K562 (cell line): ENCODE measurements around the gene MRPL28. TPM values are rescaled to one million over a fixed set of nuclear protein-coding genes. Genes with fewer than 3 reads are reported as not detected.
A peak's percentile ranks its signal among the peaks of the same experiment; 100 is the strongest.

Experiments
- BRD4 ChIP-seq: fragments of 200-600 bp; sonication (generic); IDR thresholded peaks from 2 replicates; pipeline ENCODE4 v1.6.1; 2017; ENCODE audit warnings: inconsistent platforms
- CBFB ChIP-seq: sonication (generic); formaldehyde crosslinking; IDR thresholded peaks from 2 replicates; pipeline ENCODE4 v1.4.0; 2020; ENCODE audit warnings: mild to moderate bottlenecking, missing genetic modification reagents
- HDAC6 ChIP-seq: IDR thresholded peaks from 2 replicates; pipeline ENCODE4 v1.6.1; 2012; ENCODE audit warnings: low read depth, mild to moderate bottlenecking, control low read depth, inconsistent platforms, low read length, moderate library complexity
- NR3C1 ChIP-seq: sonication (generic); formaldehyde crosslinking; IDR thresholded peaks from 2 replicates; pipeline ENCODE4 v1.8.1; 2022; ENCODE audit warnings: missing genetic modification reagents
- PTTG1 ChIP-seq: fragments of 450-650 bp; IDR thresholded peaks from 2 replicates; pipeline ENCODE4 v1.6.1; 2016; ENCODE audit warnings: low read depth, mild to moderate bottlenecking, missing genetic modification characterization, missing compliant biosample characterization
- RAD21 ChIP-seq, 2 experiments: fragments of 250-450 bp in 1 of 2; fragments of 450-650 bp in 1 of 2; sonication (Bioruptor Pico) in 1 of 2; formaldehyde crosslinking in 1 of 2; IDR thresholded peaks in 1 of 2; conservative IDR thresholded peaks in 1 of 2; 2 replicates each; pipeline versions ENCODE4 v1.4.0 to v1.8.0; 2020 to 2022; ENCODE audit warnings: mild to moderate bottlenecking in 2 of 2, moderate library complexity in 1 of 2
- SAFB2 ChIP-seq: fragments of 200-400 bp; formaldehyde crosslinking; IDR thresholded peaks from 2 replicates; pipeline ENCODE4 v1.6.1; 2018; ENCODE audit warnings: borderline replicate concordance, low read length, low read depth, moderate library complexity; ENCODE audit not compliant: severe bottlenecking
- SMARCB1 ChIP-seq: IDR thresholded peaks from 2 replicates; pipeline ENCODE4 v1.6.1; 2011; ENCODE audit warnings: improper control_type of control experiment, low read depth; ENCODE audit not compliant: insufficient read length
- SRSF3 ChIP-seq: fragments of 200-400 bp; formaldehyde crosslinking; IDR thresholded peaks from 2 replicates; pipeline ENCODE4 v1.6.1; 2016; ENCODE audit warnings: mild to moderate bottlenecking, low read length, moderate library complexity; ENCODE audit not compliant: insufficient read depth
- TCF7 ChIP-seq: sonication (generic); IDR thresholded peaks from 2 replicates; pipeline ENCODE4 v1.6.1; 2016; ENCODE audit warnings: antibody characterized with exemption, borderline replicate concordance
- ZC3H8 ChIP-seq: fragments of 450-650 bp; IDR thresholded peaks from 2 replicates; pipeline ENCODE4 v1.6.1; 2017
- ZNF695 ChIP-seq: fragments of 450-650 bp; formaldehyde crosslinking; IDR thresholded peaks from 2 replicates; pipeline ENCODE4 v1.4.0; 2020; ENCODE audit warnings: mild to moderate bottlenecking, moderate library complexity
- polyA plus RNA-seq, 8 experiments: library from polyadenylated mRNA; depleted of rRNA in 4 of 8; stranded (reverse) in 5 of 8; unstranded in 3 of 8; fragments of >200 nt; fragmentation: Nextera tagmentation in 2 of 8; fragmentation: Illumina TruSeq in 1 of 8; extraction: Ambion mirVana in 2 of 8; extraction: Trizol in 1 of 8; gene quantifications; 2 replicates each; pipeline versions ENCODE4 v1.2.1 to v1.2.3, GENCODE V29; 2011 to 2014; ENCODE audit warnings: inconsistent platforms in 1 of 8, missing spikeins in 1 of 8
- total RNA-seq, 7 experiments: library from RNA; depleted of rRNA in 6 of 7; stranded (reverse); fragments of >200 nt in 6 of 7; fragmentation: Illumina TruSeq in 2 of 7; extraction: Trizol in 2 of 7; gene quantifications; 2 replicates each; pipeline versions ENCODE4 v1.2.1 to v1.2.3, GENCODE V29; 2011 to 2021; ENCODE audit warnings: low replicate concordance in 1 of 7
- TF ChIP-seq, protein P1 (sequence below): fragments of 200-800 bp; sonication (Bioruptor generic); IDR thresholded peaks from 2 replicates; pipeline ENCODE4 v1.6.1; 2016; ENCODE audit warnings: missing genetic modification characterization, missing compliant biosample characterization
- TF ChIP-seq, protein P2 (sequence below): fragments of 250-450 bp; sonication (Bioruptor Pico); IDR thresholded peaks from 2 replicates; pipeline ENCODE4 v1.8.0; 2021; ENCODE audit warnings: borderline replicate concordance, mild to moderate bottlenecking, moderate library complexity; ENCODE audit not compliant: poor library complexity, severe bottlenecking
- TF ChIP-seq, protein P3 (sequence below): fragments of 150-350 bp; IDR thresholded peaks from 2 replicates; pipeline ENCODE4 v1.6.1; 2014; ENCODE audit warnings: low read depth, mild to moderate bottlenecking, low read length, borderline replicate concordance
- TF ChIP-seq, protein P4 (sequence below), 2 experiments: fragments of 450-650 bp; IDR thresholded peaks; 2 replicates each; pipeline ENCODE4 v1.6.1; 2016

Gene MRPL28
- total and polyA plus RNA-seq, 9 of the 15 experiments (the other 6 are each of a cell fraction or from before 2014, with no cell fraction given): 2.5 to 323 (median 175) TPM

GRCh38 chr16:386641-387156 lies 16.4 kb upstream of the MRPL28 start (continued):
- TF ChIP-seq, protein P1, sequence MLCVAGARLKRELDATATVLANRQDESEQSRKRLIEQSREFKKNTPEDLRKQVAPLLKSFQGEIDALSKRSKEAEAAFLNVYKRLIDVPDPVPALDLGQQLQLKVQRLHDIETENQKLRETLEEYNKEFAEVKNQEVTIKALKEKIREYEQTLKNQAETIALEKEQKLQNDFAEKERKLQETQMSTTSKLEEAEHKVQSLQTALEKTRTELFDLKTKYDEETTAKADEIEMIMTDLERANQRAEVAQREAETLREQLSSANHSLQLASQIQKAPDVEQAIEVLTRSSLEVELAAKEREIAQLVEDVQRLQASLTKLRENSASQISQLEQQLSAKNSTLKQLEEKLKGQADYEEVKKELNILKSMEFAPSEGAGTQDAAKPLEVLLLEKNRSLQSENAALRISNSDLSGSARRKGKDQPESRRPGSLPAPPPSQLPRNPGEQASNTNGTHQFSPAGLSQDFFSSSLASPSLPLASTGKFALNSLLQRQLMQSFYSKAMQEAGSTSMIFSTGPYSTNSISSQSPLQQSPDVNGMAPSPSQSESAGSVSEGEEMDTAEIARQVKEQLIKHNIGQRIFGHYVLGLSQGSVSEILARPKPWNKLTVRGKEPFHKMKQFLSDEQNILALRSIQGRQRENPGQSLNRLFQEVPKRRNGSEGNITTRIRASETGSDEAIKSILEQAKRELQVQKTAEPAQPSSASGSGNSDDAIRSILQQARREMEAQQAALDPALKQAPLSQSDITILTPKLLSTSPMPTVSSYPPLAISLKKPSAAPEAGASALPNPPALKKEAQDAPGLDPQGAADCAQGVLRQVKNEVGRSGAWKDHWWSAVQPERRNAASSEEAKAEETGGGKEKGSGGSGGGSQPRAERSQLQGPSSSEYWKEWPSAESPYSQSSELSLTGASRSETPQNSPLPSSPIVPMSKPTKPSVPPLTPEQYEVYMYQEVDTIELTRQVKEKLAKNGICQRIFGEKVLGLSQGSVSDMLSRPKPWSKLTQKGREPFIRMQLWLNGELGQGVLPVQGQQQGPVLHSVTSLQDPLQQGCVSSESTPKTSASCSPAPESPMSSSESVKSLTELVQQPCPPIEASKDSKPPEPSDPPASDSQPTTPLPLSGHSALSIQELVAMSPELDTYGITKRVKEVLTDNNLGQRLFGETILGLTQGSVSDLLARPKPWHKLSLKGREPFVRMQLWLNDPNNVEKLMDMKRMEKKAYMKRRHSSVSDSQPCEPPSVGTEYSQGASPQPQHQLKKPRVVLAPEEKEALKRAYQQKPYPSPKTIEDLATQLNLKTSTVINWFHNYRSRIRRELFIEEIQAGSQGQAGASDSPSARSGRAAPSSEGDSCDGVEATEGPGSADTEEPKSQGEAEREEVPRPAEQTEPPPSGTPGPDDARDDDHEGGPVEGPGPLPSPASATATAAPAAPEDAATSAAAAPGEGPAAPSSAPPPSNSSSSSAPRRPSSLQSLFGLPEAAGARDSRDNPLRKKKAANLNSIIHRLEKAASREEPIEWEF (CRISPR knock-in tag): no peak
- no peak for TF ChIP-seq PTTG1 (tag)
- no peak for TF ChIP-seq SRSF3
- no peak for TF ChIP-seq TCF7
- no peak for TF ChIP-seq CBFB
- no peak for TF ChIP-seq NR3C1
- TF ChIP-seq, protein P2, sequence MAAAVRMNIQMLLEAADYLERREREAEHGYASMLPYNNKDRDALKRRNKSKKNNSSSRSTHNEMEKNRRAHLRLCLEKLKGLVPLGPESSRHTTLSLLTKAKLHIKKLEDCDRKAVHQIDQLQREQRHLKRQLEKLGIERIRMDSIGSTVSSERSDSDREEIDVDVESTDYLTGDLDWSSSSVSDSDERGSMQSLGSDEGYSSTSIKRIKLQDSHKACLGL (CRISPR knock-in tag): no peak
- TF ChIP-seq, protein P3, sequence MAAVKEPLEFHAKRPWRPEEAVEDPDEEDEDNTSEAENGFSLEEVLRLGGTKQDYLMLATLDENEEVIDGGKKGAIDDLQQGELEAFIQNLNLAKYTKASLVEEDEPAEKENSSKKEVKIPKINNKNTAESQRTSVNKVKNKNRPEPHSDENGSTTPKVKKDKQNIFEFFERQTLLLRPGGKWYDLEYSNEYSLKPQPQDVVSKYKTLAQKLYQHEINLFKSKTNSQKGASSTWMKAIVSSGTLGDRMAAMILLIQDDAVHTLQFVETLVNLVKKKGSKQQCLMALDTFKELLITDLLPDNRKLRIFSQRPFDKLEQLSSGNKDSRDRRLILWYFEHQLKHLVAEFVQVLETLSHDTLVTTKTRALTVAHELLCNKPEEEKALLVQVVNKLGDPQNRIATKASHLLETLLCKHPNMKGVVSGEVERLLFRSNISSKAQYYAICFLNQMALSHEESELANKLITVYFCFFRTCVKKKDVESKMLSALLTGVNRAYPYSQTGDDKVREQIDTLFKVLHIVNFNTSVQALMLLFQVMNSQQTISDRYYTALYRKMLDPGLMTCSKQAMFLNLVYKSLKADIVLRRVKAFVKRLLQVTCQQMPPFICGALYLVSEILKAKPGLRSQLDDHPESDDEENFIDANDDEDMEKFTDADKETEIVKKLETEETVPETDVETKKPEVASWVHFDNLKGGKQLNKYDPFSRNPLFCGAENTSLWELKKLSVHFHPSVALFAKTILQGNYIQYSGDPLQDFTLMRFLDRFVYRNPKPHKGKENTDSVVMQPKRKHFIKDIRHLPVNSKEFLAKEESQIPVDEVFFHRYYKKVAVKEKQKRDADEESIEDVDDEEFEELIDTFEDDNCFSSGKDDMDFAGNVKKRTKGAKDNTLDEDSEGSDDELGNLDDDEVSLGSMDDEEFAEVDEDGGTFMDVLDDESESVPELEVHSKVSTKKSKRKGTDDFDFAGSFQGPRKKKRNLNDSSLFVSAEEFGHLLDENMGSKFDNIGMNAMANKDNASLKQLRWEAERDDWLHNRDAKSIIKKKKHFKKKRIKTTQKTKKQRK: no peak
- TF ChIP-seq RAD21 (CRISPR knock-in tag; conservative IDR thresholded peaks at IDR 0.05 in 1 of 2, IDR thresholded peaks at IDR 0.05 in 1 of 2): peak in 1 of 2 experiments; percentile 31; a peak in 2 of 4 replicates
- no peak for TF ChIP-seq HDAC6
- TF ChIP-seq SMARCB1: no peak
- no peak for TF ChIP-seq ZC3H8
- TF ChIP-seq BRD4: no peak
- TF ChIP-seq, protein P4, sequence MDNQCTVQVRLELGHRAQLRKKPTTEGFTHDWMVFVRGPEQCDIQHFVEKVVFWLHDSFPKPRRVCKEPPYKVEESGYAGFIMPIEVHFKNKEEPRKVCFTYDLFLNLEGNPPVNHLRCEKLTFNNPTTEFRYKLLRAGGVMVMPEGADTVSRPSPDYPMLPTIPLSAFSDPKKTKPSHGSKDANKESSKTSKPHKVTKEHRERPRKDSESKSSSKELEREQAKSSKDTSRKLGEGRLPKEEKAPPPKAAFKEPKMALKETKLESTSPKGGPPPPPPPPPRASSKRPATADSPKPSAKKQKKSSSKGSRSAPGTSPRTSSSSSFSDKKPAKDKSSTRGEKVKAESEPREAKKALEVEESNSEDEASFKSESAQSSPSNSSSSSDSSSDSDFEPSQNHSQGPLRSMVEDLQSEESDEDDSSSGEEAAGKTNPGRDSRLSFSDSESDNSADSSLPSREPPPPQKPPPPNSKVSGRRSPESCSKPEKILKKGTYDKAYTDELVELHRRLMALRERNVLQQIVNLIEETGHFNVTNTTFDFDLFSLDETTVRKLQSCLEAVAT (IDR thresholded peaks at IDR 0.05): peak in 1 of 2 experiments; percentile 74; a peak in 2 of 4 replicates
- no peak for TF ChIP-seq ZNF695 (CRISPR knock-in tag)
- TF ChIP-seq SAFB2: no peak
